LNCAP (cell line): ENCODE data around the gene IDI2.

Experiments
- CTCF ChIP-seq: fragments of 450-650 bp; IDR thresholded peaks from 2 replicates; pipeline ENCODE4 v1.5.1; 2017; ENCODE audit warnings: mild to moderate bottlenecking

IDI2 gene

GRCh38 chr10:1033601-1034000 is 7.9 kb upstream of the IDI2 start:
- no peak for TF ChIP-seq CTCF

GRCh38 chr10:1029838-1030237 is 4.2 kb upstream of the IDI2 start:
- no peak for TF ChIP-seq CTCF

DNA sequence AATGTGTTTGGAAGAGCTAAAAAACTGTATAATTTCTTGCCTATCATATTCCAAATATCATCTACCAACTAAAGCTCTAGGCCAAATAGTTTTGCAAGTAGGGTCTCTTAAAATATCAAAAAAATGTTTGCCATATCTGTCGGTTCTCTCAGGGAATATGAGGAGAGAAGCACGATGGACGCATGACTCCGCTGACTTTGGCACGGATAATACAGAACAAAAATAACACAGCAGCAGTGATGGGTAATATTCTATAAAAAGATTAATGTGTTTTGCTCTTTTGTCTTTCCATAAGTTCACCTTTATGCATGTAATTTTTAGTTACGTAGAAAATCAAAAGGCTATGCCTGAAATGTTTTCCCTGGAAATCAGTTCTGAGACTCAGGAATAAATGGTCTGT is 919 bp upstream of the IDI2 start:
- TF ChIP-seq CTCF: no peak

GRCh38 chr10:1024103-1024502 is 1.6 kb downstream of the IDI2 start:
- TF ChIP-seq CTCF: no peak

DNA sequence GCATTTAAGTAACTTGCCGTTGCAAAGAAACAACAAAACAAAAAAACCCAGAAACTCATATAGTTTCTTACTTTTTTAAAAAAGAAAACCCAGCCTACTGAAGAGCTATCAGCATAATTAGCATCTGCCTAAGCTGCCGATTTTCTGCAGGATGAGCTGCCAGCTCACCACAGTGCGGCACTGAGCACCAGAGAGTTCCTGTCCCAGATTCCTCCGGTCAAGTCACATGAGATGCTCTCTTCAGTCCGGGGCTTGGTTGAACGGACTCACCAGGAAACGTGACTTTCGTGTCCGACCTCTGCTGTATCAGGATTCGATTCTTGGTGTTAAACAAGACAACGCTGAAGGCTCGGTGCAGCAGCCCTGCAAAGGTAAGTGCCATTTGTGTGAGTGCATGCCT is 3.2 kb downstream of the IDI2 start:
- no peak for TF ChIP-seq CTCF

GRCh38 chr10:1020958-1021357 is 4.7 kb downstream of the IDI2 start:
- TF ChIP-seq CTCF: no peak

- no peak for TF ChIP-seq CTCF
These were observed 5.2 kb downstream of the IDI2 start for GRCh38 chr10:1020460-1020859.

- no peak for TF ChIP-seq CTCF
These were observed 6.3 kb downstream of the IDI2 start for GRCh38 chr10:1019362-1019761.
